Measurements from ENCODE around the gene TULP3.

GRCh38 chr12:2933586-2933985, 42.9 kb downstream of the TULP3 start:
- no peak for TF ChIP-seq CTCF (IDR thresholded peaks at IDR 0.05; ENCODE audit: extremely low read depth in 1 of 2, insufficient read depth in 1 of 2, low read depth in 1 of 2, low read length in 2 of 2)
- no peak for TF ChIP-seq POLR2A (IDR thresholded peaks at IDR 0.05; ENCODE audit: low read depth, low read length)

All from endothelial cell of umbilical vein (primary cell).